HG02571 (cell line): ENCODE data around the gene SMAGP.

ENCODE experiments used
- ATAC-seq: cut with Tn5 transposase; IDR thresholded peaks from one replicate; pipeline ENCODE4 v1.9.1; 2021; ENCODE audit warnings: mild to moderate bottlenecking, moderate library complexity; ENCODE audit not compliant: unreplicated experiment

The SMAGP gene

DNA sequence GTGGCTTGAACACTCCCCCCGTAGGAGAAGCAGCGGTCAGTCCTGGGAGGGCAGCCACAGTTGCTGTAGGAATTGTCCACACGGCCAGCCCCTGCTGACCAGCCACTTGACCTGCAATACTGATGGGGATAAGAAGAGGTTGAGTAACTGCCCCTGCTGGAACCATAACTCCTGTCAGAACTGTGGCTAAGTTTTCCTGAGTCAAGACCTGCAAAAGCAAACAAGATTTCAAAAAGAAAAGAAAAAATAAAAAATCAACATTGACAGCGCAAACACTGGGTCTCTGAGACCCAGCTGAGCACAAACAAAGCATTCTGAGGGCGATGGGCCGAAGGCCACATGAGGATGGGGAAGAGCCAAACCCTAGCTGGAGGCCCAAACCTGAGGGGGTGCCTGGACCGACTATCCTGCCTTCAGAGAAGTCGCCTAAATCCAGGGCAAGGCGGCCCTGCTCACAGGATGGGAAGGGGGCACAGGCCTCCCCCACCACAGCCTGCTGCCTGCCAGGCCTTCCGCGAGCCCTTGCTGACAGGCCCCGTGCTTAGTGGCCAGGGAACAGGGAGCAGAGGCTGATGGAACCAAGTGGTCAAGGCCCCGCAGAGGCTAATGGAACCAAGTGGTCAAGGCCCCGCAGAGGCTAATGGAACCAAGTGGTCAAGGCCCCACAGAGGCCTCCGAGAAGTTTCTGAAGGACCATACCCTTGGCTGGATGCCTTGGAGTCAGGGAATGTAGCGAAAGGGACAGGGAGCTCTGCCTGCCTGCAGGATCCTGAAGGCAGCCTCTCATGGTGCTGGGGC lies 71.4 kb downstream of the SMAGP start:
- ATAC-seq, result no peak

DNA sequence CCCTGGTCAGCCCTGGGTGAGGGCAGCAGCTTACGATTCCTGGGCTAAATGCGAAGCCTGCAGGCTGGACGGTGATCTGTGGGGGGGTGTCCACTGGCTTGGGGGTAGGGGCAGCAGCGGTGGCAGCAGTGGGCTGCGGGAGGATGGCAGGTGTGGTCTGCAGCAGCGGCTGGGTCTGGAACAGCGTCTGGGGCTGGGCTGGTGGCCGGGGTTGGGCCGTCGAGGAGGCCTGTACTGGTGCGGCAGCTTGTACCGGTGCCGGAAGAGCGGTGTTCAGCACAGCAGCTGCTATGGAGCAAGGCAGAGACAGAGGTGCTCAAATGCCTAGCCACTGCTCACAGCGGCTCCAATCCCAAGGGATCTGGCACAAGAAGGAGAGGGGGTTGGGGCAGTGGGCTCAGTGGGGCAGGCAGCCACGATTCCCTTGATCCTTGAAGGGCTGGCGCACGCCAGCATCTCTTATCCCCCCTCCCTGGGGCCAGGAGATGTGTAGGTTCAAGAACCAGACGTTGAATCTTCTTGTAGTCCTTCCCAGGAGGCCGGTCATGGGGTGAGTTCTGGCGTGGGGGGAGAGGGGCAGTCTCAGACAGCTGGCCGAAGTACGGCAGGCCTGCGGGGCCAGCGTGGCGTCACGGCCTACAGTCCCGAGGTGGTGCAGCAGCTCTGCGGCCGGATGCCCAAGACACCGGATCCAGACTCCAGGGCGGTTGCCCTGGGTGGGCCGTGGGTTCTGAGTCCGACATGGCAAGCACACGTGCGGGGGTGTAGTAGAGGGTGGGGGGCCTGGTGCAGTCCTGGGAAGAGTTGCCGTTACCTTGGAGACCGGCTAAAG lies 72.3 kb downstream of the SMAGP start:
- no peak for ATAC-seq

DNA sequence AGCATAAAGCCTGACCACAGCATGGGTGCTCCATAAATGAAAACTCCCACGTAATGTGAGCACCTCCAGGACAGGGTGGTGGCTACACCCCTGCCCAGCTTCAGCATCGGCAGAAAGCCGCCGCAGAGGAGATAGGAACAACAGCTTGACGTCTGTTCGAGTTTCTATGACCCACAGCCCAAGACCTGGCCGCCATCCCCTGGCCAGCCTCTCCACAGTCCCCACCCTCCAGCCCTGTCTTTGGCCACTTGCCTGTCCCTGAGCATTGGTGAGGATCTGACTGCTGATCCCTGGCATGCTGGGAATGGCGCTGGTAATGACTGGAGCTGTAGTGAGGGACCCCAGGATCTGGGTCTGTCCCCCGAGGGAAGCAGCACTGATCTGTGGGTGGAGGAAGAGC lies 73.7 kb downstream of the SMAGP start:
- ATAC-seq, result no peak

DNA sequence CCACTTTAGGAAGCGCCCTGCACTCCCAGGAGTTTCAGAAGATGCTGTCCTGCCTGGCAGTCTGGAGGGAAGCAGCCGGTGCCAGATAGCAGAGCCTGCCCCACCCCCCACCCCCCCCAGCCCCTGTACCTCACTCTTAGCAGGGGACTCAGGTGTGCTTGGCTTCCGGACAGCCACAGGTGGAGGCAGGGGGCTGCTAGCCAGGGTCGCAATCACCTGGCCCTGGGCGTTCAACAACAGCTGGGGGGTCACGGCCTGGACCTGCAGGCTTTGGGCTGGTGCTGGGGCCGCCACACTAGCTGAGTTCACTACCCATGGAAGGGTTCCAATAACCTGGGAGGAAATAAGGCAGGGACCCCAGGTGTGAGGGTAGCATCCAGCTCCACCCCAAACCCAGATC lies 74.4 kb downstream of the SMAGP start:
- ATAC-seq, result no peak
